Stomach smooth muscle (tissue), 2 donors: ENCODE measurements around the gene SLC9A1.
A peak's percentile ranks its signal among the peaks of the same experiment; 100 is the strongest.

Experiments
- H3K27ac ChIP-seq: one replicate; pipeline ENCODE4 v1.7.0; 2013; ENCODE audit warnings: mild to moderate bottlenecking, low read length, inconsistent platforms
- H3K27me3 ChIP-seq, 2 donors: one replicate each; pipeline ENCODE4 v1.7.0; 2013; ENCODE audit warnings: low read length in 2 of 2; ENCODE audit not compliant: insufficient read depth in 2 of 2, control insufficient read depth in 1 of 2
- H3K36me3 ChIP-seq, 2 donors: one replicate each; pipeline ENCODE4 v1.7.0; 2013; ENCODE audit warnings: low read length in 2 of 2; ENCODE audit not compliant: control insufficient read depth in 2 of 2, insufficient read depth in 2 of 2
- H3K4me1 ChIP-seq: one replicate; pipeline ENCODE4 v1.7.0; 2013; ENCODE audit warnings: low read length; ENCODE audit not compliant: control insufficient read depth, insufficient read depth
- H3K4me3 ChIP-seq, 2 donors: one replicate each; pipeline ENCODE4 v1.7.0; 2013; ENCODE audit warnings: low read length in 2 of 2
- H3K9ac ChIP-seq, 2 donors: one replicate each; pipeline ENCODE4 v1.7.0; 2013; ENCODE audit warnings: low read length in 2 of 2, mild to moderate bottlenecking in 1 of 2
- H3K9me3 ChIP-seq, 2 donors: one replicate each; pipeline ENCODE4 v1.7.0; 2013; ENCODE audit warnings: low read length in 2 of 2; ENCODE audit not compliant: control insufficient read depth in 2 of 2
- donor health status: healthy.
- donor health status: Pancreatic carcinoma.

SLC9A1 gene

DNA sequence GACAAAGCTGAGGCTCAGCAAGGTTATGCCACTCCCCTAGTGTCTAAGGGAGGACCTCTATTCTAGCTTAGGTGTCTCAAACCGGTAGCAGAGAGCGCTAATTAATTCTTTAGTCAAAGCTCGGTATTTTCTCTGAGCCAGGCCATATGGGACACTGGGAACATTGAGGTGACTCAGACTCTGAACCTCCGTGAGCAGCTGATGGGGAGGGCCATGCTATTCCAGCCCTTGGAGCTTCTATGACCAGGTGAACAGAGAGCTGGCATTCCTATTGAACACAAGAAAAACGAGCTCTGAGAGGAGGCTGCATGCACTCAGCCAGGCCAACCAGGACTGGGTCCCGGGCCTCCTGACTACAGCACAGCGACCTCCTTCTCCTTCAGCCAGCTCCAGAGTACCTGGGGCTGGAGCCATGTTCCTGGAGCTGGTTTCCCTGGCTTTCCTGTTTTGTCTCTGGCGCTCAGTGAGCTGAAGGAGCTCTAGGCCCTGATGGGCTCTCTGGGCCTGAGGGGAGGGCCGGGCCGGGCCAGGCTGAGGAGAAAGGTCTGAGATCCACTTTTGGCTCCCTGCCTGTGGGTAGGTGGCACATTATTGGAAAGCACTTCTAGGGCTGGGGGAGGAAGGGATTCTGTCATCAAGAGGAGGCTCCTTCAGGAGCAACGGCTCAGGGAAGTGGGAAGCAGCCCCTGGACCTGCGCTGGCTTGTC lies 37.0 kb downstream of the SLC9A1 start:
- Histone ChIP-seq H3K4me3 (no peak overlapping the region), H3K9ac (no peak overlapping the region), H3K4me1 (peaks cover 47% of the 10 kb centered on the region), H3K27ac (peak overlapping the region; percentile 55), H3K27me3 (no peaks in the 10 kb centered on the region), H3K9me3 (no peaks in the 10 kb centered on the region), H3K36me3 (peaks cover 0 to 4% of the 10 kb centered on the region in 2 donors)

- no peak overlapping the region for H3K4me3 ChIP-seq
- no peak overlapping the region for H3K9ac ChIP-seq
- peaks cover 49% of the 10 kb centered on the region for H3K4me1 ChIP-seq
- no peaks in the 10 kb centered on the region for H3K27me3 ChIP-seq
- no peaks in the 10 kb centered on the region for H3K9me3 ChIP-seq
- H3K27ac ChIP-seq = no peak overlapping the region
- H3K36me3 ChIP-seq = peaks cover 0 to 6% of the 10 kb centered on the region in 2 donors
These were observed 38.2 kb downstream of the SLC9A1 start for GRCh38 chr1:27116697-27117096.

DNA sequence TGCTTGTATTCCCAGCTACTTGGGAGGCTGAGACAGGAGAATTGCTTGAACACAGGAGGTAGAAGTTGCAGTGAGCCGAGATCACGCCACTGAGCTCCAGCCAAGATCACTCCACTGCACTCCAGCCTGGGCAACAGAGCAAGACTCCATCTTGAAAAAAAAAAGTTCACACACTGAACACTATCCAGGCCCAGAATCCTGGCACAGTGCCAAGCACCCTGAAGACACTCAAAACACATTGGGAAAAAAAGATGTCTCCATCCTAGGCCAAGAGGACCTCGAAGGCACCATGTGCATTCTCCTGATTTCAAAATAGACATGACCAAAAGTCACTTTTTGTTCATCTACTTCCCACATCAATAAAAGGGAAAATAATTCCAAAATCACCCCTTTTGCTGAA lies 38.7 kb downstream of the SLC9A1 start:
- peak overlapping the region; percentile 24 for H3K27ac ChIP-seq
- H3K4me1 ChIP-seq = peaks cover 49% of the 10 kb centered on the region
- no peaks in the 10 kb centered on the region for H3K27me3 ChIP-seq
- H3K36me3 ChIP-seq = peaks cover 0 to 6% of the 10 kb centered on the region in 2 donors
- no peak overlapping the region for H3K9ac ChIP-seq
- H3K9me3 ChIP-seq = no peaks in the 10 kb centered on the region
- H3K4me3 ChIP-seq = no peak overlapping the region

DNA sequence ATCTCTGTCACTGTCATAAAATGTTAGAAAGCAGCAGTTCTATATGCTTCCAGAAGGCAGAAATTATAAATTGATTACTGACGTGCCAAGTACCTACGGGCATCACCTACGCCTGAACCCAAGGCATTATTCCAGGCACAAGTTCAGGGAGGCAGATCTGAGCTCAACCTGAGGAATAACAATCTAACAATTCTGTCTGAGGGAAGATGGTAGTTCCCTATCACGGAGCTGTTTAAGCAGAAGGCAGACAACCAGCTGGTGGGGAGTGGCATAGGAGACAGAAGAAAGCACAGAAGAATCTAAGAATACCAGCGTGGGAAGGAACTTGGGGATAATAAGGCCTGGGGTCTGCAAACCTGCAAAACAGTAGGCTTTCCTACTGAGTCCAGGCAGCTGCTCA lies 40.4 kb downstream of the SLC9A1 start:
- no peaks in the 10 kb centered on the region for H3K9me3 ChIP-seq
- H3K27me3 ChIP-seq = no peaks in the 10 kb centered on the region
- no peak overlapping the region for H3K27ac ChIP-seq
- H3K4me3 ChIP-seq = no peak overlapping the region
- H3K4me1 ChIP-seq = peaks cover 48% of the 10 kb centered on the region
- peaks cover 0 to 6% of the 10 kb centered on the region in 2 donors for H3K36me3 ChIP-seq
- H3K9ac ChIP-seq = no peak overlapping the region

DNA sequence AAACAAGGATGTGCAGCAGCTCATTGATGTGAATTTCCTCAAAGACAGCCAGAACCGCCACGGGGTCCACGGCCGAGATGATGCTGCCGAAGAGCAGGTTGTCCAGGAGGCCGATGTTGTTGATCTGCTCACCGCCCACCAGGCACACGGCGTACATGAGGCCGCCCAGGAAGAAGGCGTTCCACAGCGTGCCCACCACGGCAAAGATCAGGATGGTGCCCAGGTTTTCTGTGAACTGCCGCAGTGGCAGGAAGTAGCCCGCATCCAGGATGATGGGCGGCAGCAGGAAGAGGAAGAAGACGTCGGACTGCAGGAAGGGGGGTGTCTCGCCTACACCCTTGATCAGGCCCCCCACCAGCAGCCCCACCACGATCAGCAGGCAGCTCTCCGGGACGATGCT lies 41.1 kb downstream of the SLC9A1 start:
- Histone ChIP-seq H3K27ac (no peak overlapping the region), H3K36me3 (peaks cover 0 to 7% of the 10 kb centered on the region in 2 donors), H3K9me3 (no peaks in the 10 kb centered on the region), H3K27me3 (no peaks in the 10 kb centered on the region), H3K9ac (no peak overlapping the region), H3K4me3 (no peak overlapping the region), H3K4me1 (peaks cover 42% of the 10 kb centered on the region)

DNA sequence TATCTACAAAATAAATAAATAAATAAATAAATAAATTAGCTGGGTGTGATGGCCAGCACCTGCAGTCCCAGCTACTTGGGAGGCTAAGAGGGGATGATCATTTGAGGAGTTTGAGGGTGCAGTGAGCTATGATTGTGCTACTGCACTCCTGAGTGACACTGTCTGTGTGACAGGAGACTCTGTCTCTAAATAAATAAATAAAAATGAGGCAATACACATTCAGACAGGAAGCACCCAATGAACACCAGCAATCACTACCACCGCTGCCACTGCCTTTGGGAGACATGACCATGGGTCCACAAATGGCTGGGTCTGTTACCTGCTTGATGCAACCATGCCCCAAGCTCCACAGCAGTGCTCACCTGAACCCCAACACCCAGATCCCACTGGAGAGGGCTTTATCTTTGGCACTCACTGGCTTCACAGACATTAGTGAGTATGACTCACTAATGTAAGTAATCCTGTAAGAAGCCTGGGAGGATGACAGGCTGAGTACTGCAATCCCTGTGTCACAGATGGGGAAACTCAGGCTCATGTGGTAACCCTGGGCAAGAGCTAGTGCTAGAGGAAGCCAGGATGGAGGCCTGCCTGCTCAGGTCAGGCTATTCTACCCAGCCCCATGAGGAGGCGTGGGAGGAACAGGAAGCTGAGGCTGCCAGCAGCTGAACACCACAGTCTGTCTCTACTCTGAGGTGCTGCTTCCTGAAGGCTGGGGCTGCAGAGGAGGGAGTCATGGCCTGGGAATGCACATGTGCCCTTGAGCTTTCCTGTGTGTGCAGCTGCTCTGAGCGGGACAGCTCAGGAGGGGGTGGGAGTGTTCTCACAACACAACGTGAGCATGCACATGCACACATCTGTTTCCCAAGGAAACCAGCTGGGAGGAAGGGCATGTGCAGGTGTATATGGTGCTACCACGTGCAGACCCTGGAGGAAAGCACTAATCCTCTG lies 43.0 kb downstream of the SLC9A1 start:
- H3K9me3 ChIP-seq = no peaks in the 10 kb centered on the region
- peaks cover 0 to 8% of the 10 kb centered on the region in 2 donors for H3K36me3 ChIP-seq
- H3K27me3 ChIP-seq = no peaks in the 10 kb centered on the region
- no peak overlapping the region for H3K9ac ChIP-seq
- no peak overlapping the region for H3K4me3 ChIP-seq
- H3K4me1 ChIP-seq = peaks cover 22% of the 10 kb centered on the region
- H3K27ac ChIP-seq = no peak overlapping the region

GRCh38 chr1:27109103-27109822 lies 45.7 kb downstream of the SLC9A1 start:
- no peak overlapping the region for H3K4me3 ChIP-seq
- no peaks in the 10 kb centered on the region for H3K27me3 ChIP-seq
- peaks cover 12% of the 10 kb centered on the region for H3K4me1 ChIP-seq
- H3K27ac ChIP-seq = no peak overlapping the region
- peaks cover 8 to 11% of the 10 kb centered on the region in 2 donors for H3K36me3 ChIP-seq
- H3K9ac ChIP-seq = no peak overlapping the region
- no peaks in the 10 kb centered on the region for H3K9me3 ChIP-seq

DNA sequence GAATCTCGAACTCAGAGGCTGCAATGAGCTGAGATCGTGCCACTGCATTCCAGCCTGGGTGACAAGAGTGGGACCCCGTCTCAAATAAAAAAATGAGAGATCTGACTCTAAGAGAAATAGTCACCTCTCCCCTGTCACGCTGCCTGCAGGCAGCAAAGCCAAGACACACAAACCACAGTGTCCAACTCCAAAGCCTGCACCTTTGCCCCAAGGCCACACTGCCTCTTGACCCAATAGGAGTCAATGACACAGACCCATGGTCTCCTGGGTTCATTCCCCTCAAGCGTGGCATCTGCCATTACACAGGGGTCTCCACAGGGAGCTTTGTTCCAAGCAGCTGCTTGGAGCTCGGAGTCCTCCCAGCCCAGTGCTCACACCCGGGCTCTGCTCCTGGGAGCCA lies 46.3 kb downstream of the SLC9A1 start:
- Histone ChIP-seq H3K27me3 (no peaks in the 10 kb centered on the region), H3K9ac (no peak overlapping the region), H3K9me3 (no peaks in the 10 kb centered on the region), H3K4me3 (no peak overlapping the region), H3K27ac (no peak overlapping the region), H3K36me3 (peaks cover 8 to 9% of the 10 kb centered on the region in 2 donors), H3K4me1 (peaks cover 12% of the 10 kb centered on the region)

- H3K4me1 ChIP-seq = peaks cover 12% of the 10 kb centered on the region
- no peak overlapping the region for H3K27ac ChIP-seq
- H3K36me3 ChIP-seq = peaks cover 5 to 8% of the 10 kb centered on the region in 2 donors
- no peak overlapping the region for H3K4me3 ChIP-seq
- H3K27me3 ChIP-seq = no peaks in the 10 kb centered on the region
- no peak overlapping the region for H3K9ac ChIP-seq
- no peaks in the 10 kb centered on the region for H3K9me3 ChIP-seq
These were observed 48.2 kb downstream of the SLC9A1 start for GRCh38 chr1:27106561-27107323.

- Histone ChIP-seq H3K27ac (no peak overlapping the region), H3K4me3 (no peak overlapping the region), H3K9me3 (no peaks in the 10 kb centered on the region), H3K36me3 (peaks cover 5 to 8% of the 10 kb centered on the region in 2 donors), H3K27me3 (no peaks in the 10 kb centered on the region), H3K4me1 (peaks cover 10% of the 10 kb centered on the region), H3K9ac (no peak overlapping the region)
These were observed 49.9 kb downstream of the SLC9A1 start for GRCh38 chr1:27105018-27105417.
